Coronary artery (tissue), 2 donors: Measurements from ENCODE around the gene SSU72.
A peak's percentile ranks its signal among the peaks of the same experiment; 100 is the strongest.
"Not testable (repeated sequence)": the region's sequence is repeated elsewhere in the genome, so short reads cannot be mapped to it uniquely, and the experiment has no call there.

ENCODE experiments used
- DNase-seq: peaks from one replicate; pipeline ENCODE4 v3.0.0-alpha.2; 2017; ENCODE audit warnings: low spot score
- H3K27ac ChIP-seq, 2 donors: fragments of 200-600 bp; sonication (generic); one replicate each; pipeline ENCODE4 v1.5.1; 2016 to 2019
- H3K4me3 ChIP-seq: fragments of 200-600 bp; sonication (generic); 2 replicates; pipeline ENCODE4 v1.5.1; 2016; ENCODE audit warnings: mild to moderate bottlenecking, moderate library complexity
- TF ChIP-seq, protein P1 (sequence below): fragments of 200-600 bp; sonication (generic); IDR thresholded peaks from one replicate; pipeline ENCODE4 v1.5.1; 2019; ENCODE audit warnings: antibody characterized with exemption

Gene SSU72

DNA sequence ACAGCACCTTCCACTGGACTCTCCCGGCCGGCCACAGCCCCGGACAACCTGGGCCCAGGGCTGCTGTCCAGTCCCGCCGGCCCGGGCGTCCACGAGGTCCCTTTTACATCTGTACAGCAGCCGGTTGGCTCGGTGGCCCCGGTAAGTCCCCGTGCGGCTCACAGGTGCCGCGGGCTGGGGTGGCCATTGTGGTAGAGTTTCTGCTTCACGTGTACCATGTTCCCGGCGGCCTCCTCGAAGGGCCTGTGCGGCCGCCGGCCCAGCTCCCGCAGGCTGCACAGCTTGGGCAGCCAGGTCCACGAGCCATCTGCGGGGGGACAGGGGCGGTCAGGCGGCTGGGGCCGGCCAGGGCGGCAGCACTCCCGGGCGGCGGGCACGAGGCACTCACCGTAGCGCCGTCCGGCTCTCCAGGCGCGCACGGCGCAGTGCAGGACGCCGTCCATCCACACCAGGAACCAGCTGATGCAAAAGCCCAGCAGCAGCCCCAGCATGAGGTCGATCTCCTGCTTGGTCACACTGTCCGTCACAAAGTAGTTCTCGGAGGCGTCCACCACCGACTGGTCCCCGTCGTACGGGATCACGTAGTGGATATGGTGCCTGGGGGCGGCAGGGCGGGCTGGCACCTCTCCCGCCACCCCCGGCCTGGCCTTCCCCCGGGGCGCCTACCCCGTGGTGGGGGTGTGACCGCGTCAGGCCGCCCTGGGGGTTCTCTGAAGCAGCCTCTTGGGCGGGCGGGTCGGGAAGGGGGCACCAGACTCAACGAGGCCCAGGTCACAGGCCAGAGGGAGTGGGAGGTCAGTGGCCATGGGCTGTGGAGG is 39.3 kb downstream of the SSU72 start:
- no peak for DNase-seq
- Histone ChIP-seq H3K4me3 (no peak overlapping the region), H3K27ac (no peak overlapping the region)
- TF ChIP-seq, protein P1, sequence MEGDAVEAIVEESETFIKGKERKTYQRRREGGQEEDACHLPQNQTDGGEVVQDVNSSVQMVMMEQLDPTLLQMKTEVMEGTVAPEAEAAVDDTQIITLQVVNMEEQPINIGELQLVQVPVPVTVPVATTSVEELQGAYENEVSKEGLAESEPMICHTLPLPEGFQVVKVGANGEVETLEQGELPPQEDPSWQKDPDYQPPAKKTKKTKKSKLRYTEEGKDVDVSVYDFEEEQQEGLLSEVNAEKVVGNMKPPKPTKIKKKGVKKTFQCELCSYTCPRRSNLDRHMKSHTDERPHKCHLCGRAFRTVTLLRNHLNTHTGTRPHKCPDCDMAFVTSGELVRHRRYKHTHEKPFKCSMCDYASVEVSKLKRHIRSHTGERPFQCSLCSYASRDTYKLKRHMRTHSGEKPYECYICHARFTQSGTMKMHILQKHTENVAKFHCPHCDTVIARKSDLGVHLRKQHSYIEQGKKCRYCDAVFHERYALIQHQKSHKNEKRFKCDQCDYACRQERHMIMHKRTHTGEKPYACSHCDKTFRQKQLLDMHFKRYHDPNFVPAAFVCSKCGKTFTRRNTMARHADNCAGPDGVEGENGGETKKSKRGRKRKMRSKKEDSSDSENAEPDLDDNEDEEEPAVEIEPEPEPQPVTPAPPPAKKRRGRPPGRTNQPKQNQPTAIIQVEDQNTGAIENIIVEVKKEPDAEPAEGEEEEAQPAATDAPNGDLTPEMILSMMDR, result no peak

DNA sequence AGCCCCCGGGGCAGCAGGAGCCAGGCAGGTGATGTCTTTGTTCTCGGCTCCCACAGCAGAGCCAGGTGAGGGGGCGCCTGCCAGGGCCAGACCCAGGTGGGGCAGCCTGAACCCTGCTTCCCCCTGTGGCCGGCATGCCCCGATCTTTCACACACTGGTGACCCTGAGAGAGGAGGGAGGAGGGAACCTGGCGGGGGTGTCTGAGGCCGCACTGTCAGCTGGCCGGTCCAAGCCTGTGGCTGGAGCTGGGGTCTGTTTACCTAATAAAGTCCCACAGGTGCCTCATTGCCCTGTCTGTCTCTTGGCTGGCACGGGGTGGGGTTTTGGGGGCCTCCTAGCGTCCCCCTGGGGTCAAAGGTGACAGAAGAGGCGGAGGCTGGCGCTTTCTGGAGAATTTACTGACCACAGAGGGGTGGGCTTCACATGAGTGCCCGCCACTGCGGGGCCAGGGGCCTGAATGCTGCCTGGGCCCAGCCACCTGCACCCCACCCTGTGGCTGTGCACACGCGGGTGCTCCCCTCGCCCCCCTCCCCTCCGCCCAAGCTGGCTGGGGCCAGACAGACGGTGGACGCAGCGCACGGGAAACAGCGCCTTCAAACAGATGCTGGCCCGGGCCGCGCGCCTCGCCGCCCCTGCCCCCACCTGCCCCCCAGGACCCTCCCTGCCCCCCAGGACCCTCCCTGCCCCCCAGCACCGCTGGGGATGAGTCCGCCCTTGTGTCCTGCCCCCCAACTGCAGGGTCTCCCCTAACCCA is 40.1 kb downstream of the SSU72 start:
- TF ChIP-seq, protein P1, result no peak
- Histone ChIP-seq H3K4me3 (no peak overlapping the region), H3K27ac (no peak overlapping the region)
- no peak for DNase-seq

DNA sequence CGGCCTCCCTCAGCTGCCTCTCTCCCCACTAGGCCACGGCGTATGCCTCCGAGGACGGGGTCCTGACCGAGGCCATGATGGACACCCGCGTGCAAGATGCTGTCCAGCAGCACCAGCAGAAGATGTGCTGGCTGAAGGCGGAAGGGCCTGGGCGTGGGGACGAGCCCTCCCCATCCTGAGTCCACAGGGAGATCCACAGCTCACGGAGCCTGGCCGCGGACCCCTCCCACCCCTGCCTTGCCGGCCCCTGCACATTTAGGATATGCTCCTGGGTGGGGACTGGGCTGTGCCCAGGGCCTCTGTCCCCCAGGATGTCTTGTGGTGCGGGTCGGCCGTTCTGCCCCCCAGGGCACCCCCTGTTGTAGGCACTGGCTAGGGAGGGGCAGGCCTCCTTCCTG is 40.8 kb downstream of the SSU72 start:
- DNase-seq, result not testable (repeated sequence)
- H3K27ac ChIP-seq, result peak overlapping the region in 1 of 2 donors; percentile 2

DNA sequence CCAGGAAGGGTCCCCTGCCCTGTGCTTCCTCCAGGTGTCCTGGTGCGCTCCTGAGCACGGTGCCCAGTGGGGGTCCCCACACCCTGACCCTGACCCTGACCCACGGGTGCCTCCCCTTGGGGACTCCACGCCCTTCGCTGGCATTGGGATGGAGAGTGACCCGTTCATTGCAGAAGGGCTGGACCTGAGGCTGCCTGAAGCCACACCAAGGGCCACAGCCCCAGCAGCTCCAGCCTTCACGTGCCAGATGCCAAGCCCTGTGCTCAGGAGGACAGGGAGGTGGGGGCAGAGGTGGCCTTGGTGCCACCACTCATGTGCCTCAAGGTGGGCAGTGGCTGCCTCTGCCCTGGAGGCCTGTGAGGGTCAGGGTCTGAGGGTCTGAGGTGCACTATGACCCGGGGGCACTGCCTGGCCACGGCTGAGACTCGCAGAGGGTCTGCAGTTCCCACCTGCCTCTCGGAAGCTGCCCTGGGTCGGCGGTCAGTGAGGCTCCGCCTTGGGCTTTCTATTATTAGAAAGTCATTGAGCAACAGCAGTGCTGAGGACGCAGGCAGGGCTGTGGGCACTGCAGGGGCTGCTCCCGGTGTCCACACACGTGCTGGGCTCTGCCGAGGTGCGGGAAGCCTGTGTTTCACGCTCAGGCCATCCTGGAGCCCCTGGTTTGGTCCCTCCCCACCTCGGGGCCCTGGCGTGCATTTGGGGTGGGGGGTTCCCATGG is 41.3 kb downstream of the SSU72 start:
- DNase-seq, H3K4me3 ChIP-seq: not testable (repeated sequence)
- peak overlapping the region in 1 of 2 donors; percentile 2 for H3K27ac ChIP-seq

More for the DNA sequence above, 40.8 kb downstream of the SSU72 start:
- not testable (repeated sequence) for H3K4me3 ChIP-seq

DNA sequence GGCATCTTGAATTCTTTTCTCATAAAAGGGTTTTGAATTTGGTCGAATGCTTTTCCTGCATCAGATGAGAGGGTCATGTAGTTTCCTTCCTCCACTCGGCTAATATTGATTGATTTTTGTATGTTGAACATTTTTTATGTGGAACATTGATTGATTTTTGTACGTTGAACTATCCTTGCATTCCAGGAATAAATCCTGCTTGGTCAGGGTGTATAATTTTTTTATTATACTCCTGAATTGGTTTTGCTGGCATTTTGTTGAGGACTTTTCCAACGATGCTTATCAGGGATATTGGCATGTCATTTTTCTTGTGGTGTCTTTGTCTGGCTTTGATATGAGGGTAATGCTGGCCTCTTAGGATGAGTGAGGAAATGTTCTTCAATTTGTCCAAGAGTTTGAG is 42.7 kb downstream of the SSU72 start:
- TF ChIP-seq, protein P1, result no peak
- H3K4me3 ChIP-seq, result no peak overlapping the region
- DNase-seq, result no peak
- no peak overlapping the region for H3K27ac ChIP-seq

DNA sequence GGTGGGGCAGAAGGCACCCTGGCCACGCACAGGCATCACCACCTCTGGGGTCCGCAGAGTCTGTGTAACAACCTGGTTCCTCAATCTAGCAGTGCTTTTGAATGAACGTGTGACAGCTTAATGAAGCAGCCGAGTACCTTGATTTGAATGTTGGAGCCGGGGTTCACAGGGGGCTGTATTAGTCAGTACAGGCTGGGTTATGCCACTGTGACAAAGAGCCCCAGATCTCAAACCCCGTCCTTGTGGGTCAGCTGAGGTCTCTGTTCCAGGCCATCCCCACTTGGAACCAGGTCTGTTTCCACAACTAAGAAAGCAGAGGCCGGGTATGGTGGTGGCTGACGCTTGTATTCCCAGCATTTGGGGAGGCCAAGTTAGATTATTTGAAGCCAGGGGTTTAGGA is 44.7 kb downstream of the SSU72 start:
- H3K27ac ChIP-seq, result no peak overlapping the region
- TF ChIP-seq, protein P1, result no peak
- no peak overlapping the region for H3K4me3 ChIP-seq
- no peak for DNase-seq

DNA sequence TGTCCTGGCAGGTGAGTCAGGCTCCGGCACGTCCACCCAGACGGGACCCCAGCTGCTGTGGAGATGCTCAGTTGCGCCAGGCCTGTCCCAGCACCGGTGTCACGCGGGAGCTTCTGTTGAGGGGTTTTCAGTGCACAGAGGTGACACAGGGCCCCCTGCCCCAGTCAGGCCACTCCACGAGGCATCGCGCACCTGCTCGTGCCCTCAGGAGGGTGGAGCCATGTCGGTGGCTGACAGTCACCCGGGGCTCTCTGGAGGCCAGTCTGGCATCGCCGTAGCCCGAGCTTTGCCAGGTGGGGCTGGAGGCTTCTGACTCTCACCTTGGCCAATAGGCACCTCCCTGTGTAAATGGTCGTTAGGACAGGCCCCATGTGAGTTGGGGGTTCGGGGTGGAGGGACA is 45.3 kb downstream of the SSU72 start:
- DNase-seq, result no peak
- no peak overlapping the region for H3K4me3 ChIP-seq
- H3K27ac ChIP-seq, result no peak overlapping the region
- TF ChIP-seq, protein P1, result no peak
